Liver (tissue), 3 donors: ENCODE data around the gene KIF6.

Experiments
- EGR1 ChIP-seq, 2 donors: IDR thresholded peaks; 2 replicates each; pipeline ENCODE4 v1.6.1; 2016 to 2018; ENCODE audit warnings: antibody characterized with exemption in 2 of 2, low read depth in 2 of 2
- FOXA1 ChIP-seq: IDR thresholded peaks from 2 replicates; pipeline ENCODE4 v1.6.1; 2016; ENCODE audit warnings: antibody characterized with exemption
- GABPA ChIP-seq, 2 donors: IDR thresholded peaks in 1 of 2; conservative IDR thresholded peaks in 1 of 2; 2 replicates each; pipeline ENCODE4 v1.6.1; 2016; ENCODE audit warnings: antibody characterized with exemption in 2 of 2, mild to moderate bottlenecking in 1 of 2, moderate library complexity in 1 of 2
- JUND ChIP-seq, 2 donors: IDR thresholded peaks; 2 replicates each; pipeline ENCODE4 v1.6.1; 2016; ENCODE audit warnings: antibody characterized with exemption in 2 of 2
- RAD21 ChIP-seq, 2 donors: IDR thresholded peaks; 2 replicates each; pipeline ENCODE4 v1.6.1; 2016; ENCODE audit warnings: antibody characterized with exemption in 2 of 2, mild to moderate bottlenecking in 2 of 2
- RXRA ChIP-seq, 2 donors: IDR thresholded peaks; 2 replicates each; pipeline ENCODE4 v1.6.1; 2017 to 2018; ENCODE audit warnings: antibody characterized with exemption in 2 of 2, mild to moderate bottlenecking in 1 of 2
- TAF1 ChIP-seq: conservative IDR thresholded peaks from 2 replicates; pipeline ENCODE4 v1.6.1; 2016; ENCODE audit warnings: antibody characterized with exemption, mild to moderate bottlenecking
- TF ChIP-seq, protein P1 (sequence below): fragments of 150-350 bp; IDR thresholded peaks from 2 replicates; pipeline ENCODE4 v1.5.1; 2017; ENCODE audit warnings: improper control_type of control experiment, low read depth, low read length; ENCODE audit not compliant: missing input control
- TF ChIP-seq, protein P2 (sequence below): IDR thresholded peaks from 2 replicates; pipeline ENCODE4 v1.6.1; 2016; ENCODE audit warnings: antibody characterized with exemption
- donor health status: healthy.
- donor health status: healthy.

DNA sequence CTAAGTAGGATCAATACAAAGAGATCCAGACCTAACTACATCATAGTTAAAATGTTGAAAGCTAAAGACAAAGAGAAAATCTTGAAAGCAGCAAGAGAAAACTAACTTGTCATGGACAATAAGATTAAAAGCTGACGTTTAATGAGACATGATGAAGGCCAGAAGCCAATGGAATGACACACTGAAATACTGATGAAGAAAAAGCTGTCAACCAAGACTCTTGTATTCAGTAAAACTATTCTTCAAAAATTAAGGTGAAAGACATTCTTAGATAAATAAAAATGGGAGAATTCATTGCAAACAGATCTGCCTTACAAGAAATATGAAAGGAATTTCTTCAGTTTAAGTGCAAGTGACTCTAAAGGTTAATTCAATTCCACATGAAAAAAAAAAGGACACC lies 256.8 kb downstream of the KIF6 start:
- TF ChIP-seq, protein P1, sequence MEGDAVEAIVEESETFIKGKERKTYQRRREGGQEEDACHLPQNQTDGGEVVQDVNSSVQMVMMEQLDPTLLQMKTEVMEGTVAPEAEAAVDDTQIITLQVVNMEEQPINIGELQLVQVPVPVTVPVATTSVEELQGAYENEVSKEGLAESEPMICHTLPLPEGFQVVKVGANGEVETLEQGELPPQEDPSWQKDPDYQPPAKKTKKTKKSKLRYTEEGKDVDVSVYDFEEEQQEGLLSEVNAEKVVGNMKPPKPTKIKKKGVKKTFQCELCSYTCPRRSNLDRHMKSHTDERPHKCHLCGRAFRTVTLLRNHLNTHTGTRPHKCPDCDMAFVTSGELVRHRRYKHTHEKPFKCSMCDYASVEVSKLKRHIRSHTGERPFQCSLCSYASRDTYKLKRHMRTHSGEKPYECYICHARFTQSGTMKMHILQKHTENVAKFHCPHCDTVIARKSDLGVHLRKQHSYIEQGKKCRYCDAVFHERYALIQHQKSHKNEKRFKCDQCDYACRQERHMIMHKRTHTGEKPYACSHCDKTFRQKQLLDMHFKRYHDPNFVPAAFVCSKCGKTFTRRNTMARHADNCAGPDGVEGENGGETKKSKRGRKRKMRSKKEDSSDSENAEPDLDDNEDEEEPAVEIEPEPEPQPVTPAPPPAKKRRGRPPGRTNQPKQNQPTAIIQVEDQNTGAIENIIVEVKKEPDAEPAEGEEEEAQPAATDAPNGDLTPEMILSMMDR, result no peak
- TF ChIP-seq RAD21 (IDR thresholded peaks at IDR 0.05) (no peak), JUND (IDR thresholded peaks at IDR 0.05) (no peak), EGR1 (IDR thresholded peaks at IDR 0.05; ENCODE audit: low read depth in 2 of 2) (no peak), GABPA (IDR thresholded peaks at IDR 0.05 in 1 of 2, conservative IDR thresholded peaks at IDR 0.05 in 1 of 2) (no peak), TAF1 (no peak), RXRA (IDR thresholded peaks at IDR 0.05) (no peak), FOXA1 (no peak)
- TF ChIP-seq, protein P2, sequence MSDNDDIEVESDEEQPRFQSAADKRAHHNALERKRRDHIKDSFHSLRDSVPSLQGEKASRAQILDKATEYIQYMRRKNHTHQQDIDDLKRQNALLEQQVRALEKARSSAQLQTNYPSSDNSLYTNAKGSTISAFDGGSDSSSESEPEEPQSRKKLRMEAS, result no peak
